ENCODE results near the gene GATM. TPM values are rescaled to one million over a fixed set of nuclear protein-coding genes. Genes with fewer than 3 reads are reported as not detected.

GATM gene
- 0.07 and 0.10 TPM in 2 replicates for polyA plus RNA-seq (2011; rRNA removed)
- polyA minus RNA-seq (2011; rRNA and poly(A)+ RNA removed): 0.52 and 0.55 TPM in 2 replicates

GRCh38 chr15:45378149-45378912, at the start of gene GATM:
TSS of gene GATM (minus strand) at chr15:45378544. CDS start at chr15:45378453, 91 bp downstream.
- Histone ChIP-seq H3K9me3 (ENCODE audit: control insufficient read depth, insufficient read depth, low read length) (no peaks in the 10 kb centered on the region), H3K27ac (ENCODE audit: low read depth, low read length) (no peak within 1 kb of the TSS), H3K4me3 (ENCODE audit: low read depth, low read length) (peak within 1 kb of the TSS; percentile 52), H3K27me3 (ENCODE audit: control insufficient read depth, insufficient read depth, low read length) (peaks cover 62% of the 10 kb centered on the region)
- peak; percentile 61 for TF ChIP-seq CTCF (IDR thresholded peaks at IDR 0.05; ENCODE audit: low read depth, low read length)
- peak; percentile 53 for DNase-seq (ENCODE audit: low read depth, low spot score)
- CTCF ChIA-PET: interaction anchor here (0.6 to 2.5 kb wide), 2 partner anchors 8 to 21 kb away, joined by 3 to 8 read pairs; no protein-coding TSS in a partner anchor
- POLR2A ChIA-PET: no interaction called here

- no peak overlapping the region for H3K4me3 ChIP-seq (ENCODE audit: low read depth, low read length)
- POLR2A ChIA-PET: no interaction called here
- TF ChIP-seq CTCF (IDR thresholded peaks at IDR 0.05; ENCODE audit: low read depth, low read length): no peak
- no peak for DNase-seq (ENCODE audit: low read depth, low spot score)
- no peak overlapping the region for H3K27ac ChIP-seq (ENCODE audit: low read depth, low read length)
- no peaks in the 10 kb centered on the region for H3K9me3 ChIP-seq (ENCODE audit: control insufficient read depth, insufficient read depth, low read length)
- CTCF ChIA-PET: interaction anchor here (1.2 to 2.3 kb wide), 2 partner anchors 31 to 264 kb away, joined by 3 to 23 read pairs; no protein-coding TSS in a partner anchor
- peaks cover 3% of the 10 kb centered on the region for H3K27me3 ChIP-seq (ENCODE audit: control insufficient read depth, insufficient read depth, low read length)
Measured at GRCh38 chr15:45427085-45427484, 48.7 kb upstream of the GATM start.

- no peak for DNase-seq (ENCODE audit: low read depth, low spot score)
- CTCF ChIA-PET: interaction anchor here (1.2 to 1.6 kb wide), 2 partner anchors 9 to 189 kb away, joined by 4 to 5 read pairs; no protein-coding TSS in a partner anchor
- TF ChIP-seq CTCF (IDR thresholded peaks at IDR 0.05; ENCODE audit: low read depth, low read length): no peak
- H3K9me3 ChIP-seq (ENCODE audit: control insufficient read depth, insufficient read depth, low read length): no peaks in the 10 kb centered on the region
- no peak overlapping the region for H3K4me3 ChIP-seq (ENCODE audit: low read depth, low read length)
- no peak overlapping the region for H3K27ac ChIP-seq (ENCODE audit: low read depth, low read length)
- POLR2A ChIA-PET: no interaction called here
- H3K27me3 ChIP-seq (ENCODE audit: control insufficient read depth, insufficient read depth, low read length): no peaks in the 10 kb centered on the region
Measured at GRCh38 chr15:45425135-45425534, 46.8 kb upstream of the GATM start.

GRCh38 chr15:45424429-45424828, 46.1 kb upstream of the GATM start:
- DNase-seq (ENCODE audit: low read depth, low spot score): no peak
- POLR2A ChIA-PET: interaction anchor here (0.7 kb wide), 1 partner anchor 1024 kb away, joined by 11 read pairs; no protein-coding TSS in a partner anchor

More at GRCh38 chr15:45424429-45424828, 46.1 kb upstream of the GATM start:
- Histone ChIP-seq H3K9me3 (ENCODE audit: control insufficient read depth, insufficient read depth, low read length) (no peaks in the 10 kb centered on the region), H3K27me3 (ENCODE audit: control insufficient read depth, insufficient read depth, low read length) (no peaks in the 10 kb centered on the region), H3K27ac (ENCODE audit: low read depth, low read length) (no peak overlapping the region), H3K4me3 (ENCODE audit: low read depth, low read length) (no peak overlapping the region)
- CTCF ChIA-PET: interaction anchor here (0.7 to 2.2 kb wide), 4 partner anchors 13 to 189 kb away, joined by 3 to 13 read pairs (median 4); no protein-coding TSS in a partner anchor
- no peak for TF ChIP-seq CTCF (IDR thresholded peaks at IDR 0.05; ENCODE audit: low read depth, low read length)

All from AG04450 (cell line).